OCI-LY1 (cell line): ENCODE results near the gene PPP1CB.

Experiments used
- CTCF ChIP-seq: fragments of 200-600 bp; sonication (generic), shearing (Covaris generic); IDR thresholded peaks from 2 replicates; pipeline ENCODE4 v1.5.1; 2017; ENCODE audit warnings: mild to moderate bottlenecking, antibody characterized with exemption, low read length, moderate library complexity, mixed read lengths
- EZH2 ChIP-seq: fragments of 200-600 bp; sonication (generic), shearing (Covaris generic); IDR thresholded peaks from 2 replicates; pipeline ENCODE4 v1.8.0; 2017; ENCODE audit warnings: borderline replicate concordance, mixed run types, mild to moderate bottlenecking, antibody characterized with exemption, low read length, moderate library complexity, mixed read lengths

- TF ChIP-seq CTCF: no peak
- TF ChIP-seq EZH2: no peak
Observed at GRCh38 chr2:28764909-28765711, 13.5 kb downstream of the PPP1CB start.
